ENCODE data around the gene APBA1. TPM values are rescaled to one million over a fixed set of nuclear protein-coding genes. Genes with fewer than 3 reads are reported as not detected.
A peak's percentile ranks its signal among the peaks of the same experiment; 100 is the strongest.

Gene APBA1
- 10 to 100 TPM in 4 of 5 donors, 1 to 10 TPM in 1; 8.2 to 15.3 (median 11.8) TPM for polyA plus RNA-seq (ENCODE audit: insufficient read depth in 1 of 5, insufficient read length in 5 of 5, low replicate concordance in 1 of 5)
- long read RNA-seq, donor 1, full-length matches to known transcripts, result 2 of 2 reads
- long read RNA-seq, donor 1, partial matches to known transcripts, result 0 of 2 reads
- long read RNA-seq, donor 1, other reads (novel, unspliced or antisense), result 0 of 2 reads
- long read RNA-seq, donor 2, result 0 reads
- long read RNA-seq, donor 3, partial matches to known transcripts, result 13 of 13 reads
- long read RNA-seq, donor 3, other reads (novel, unspliced or antisense), result 0 of 13 reads
- long read RNA-seq, donor 4, full-length matches to known transcripts, result 1 of 1 reads
- long read RNA-seq, donor 4, partial matches to known transcripts, result 0 of 1 reads
- long read RNA-seq, donor 4, other reads (novel, unspliced or antisense), result 0 of 1 reads
- long read RNA-seq, donor 5, full-length matches to known transcripts, result 4 of 13 reads
- long read RNA-seq, donor 5, partial matches to known transcripts, result 9 of 13 reads
- long read RNA-seq, donor 5, other reads (novel, unspliced or antisense), result 0 of 13 reads
- long read RNA-seq, donor 6, full-length matches to known transcripts, result 2 of 2 reads
- long read RNA-seq, donor 6, partial matches to known transcripts, result 0 of 2 reads
- long read RNA-seq, donor 6, other reads (novel, unspliced or antisense), result 0 of 2 reads
- long read RNA-seq, donor 7, full-length matches to known transcripts, result 1 of 30 reads
- long read RNA-seq, donor 7, partial matches to known transcripts, result 29 of 30 reads
- long read RNA-seq, donor 7, other reads (novel, unspliced or antisense), result 0 of 30 reads
- long read RNA-seq, donor 8, result 0 reads

GRCh38 chr9:69671879-69672595, at the start of gene APBA1:
TSS of gene APBA1 (minus strand) at chr9:69672371.
- peak; percentile 80 to 83 for DNase-seq

GRCh38 chr9:69719983-69720382, 47.8 kb upstream of the APBA1 start:
- DNase-seq, result no peak

- DNase-seq, result no peak
These were observed 47.2 kb upstream of the APBA1 start for GRCh38 chr9:69719367-69719766.

GRCh38 chr9:69718218-69718617, 46.0 kb upstream of the APBA1 start:
- no peak for DNase-seq

- no peak for DNase-seq
These were observed 43.7 kb upstream of the APBA1 start for GRCh38 chr9:69715825-69716224.

GRCh38 chr9:69715096-69715495, 42.9 kb upstream of the APBA1 start:
- no peak for DNase-seq

- no peak for DNase-seq
These were observed 25.3 kb upstream of the APBA1 start for GRCh38 chr9:69697475-69697874.

GRCh38 chr9:69696802-69697201, 24.6 kb upstream of the APBA1 start:
- no peak for DNase-seq

GRCh38 chr9:69689991-69690538, 17.9 kb upstream of the APBA1 start:
- DNase-seq, result no peak

GRCh38 chr9:69683927-69684326, 11.8 kb upstream of the APBA1 start:
- no peak for DNase-seq

GRCh38 chr9:69678843-69679538, 6.8 kb upstream of the APBA1 start:
- no peak for DNase-seq

- DNase-seq, result no peak
These were observed 5.8 kb upstream of the APBA1 start for GRCh38 chr9:69677931-69678330.

GRCh38 chr9:69675563-69675962, 3.4 kb upstream of the APBA1 start:
- DNase-seq, result no peak

GRCh38 chr9:69674716-69675438, 2.7 kb upstream of the APBA1 start:
- DNase-seq, result peak; percentile 42 to 51

GRCh38 chr9:69674112-69674685, 2.0 kb upstream of the APBA1 start:
- DNase-seq, result no peak

GRCh38 chr9:69673311-69673640, 1.1 kb upstream of the APBA1 start:
- DNase-seq, result no peak

- DNase-seq, result peak; percentile 87 to 88
These were observed 582 bp upstream of the APBA1 start for GRCh38 chr9:69672596-69673310.

GRCh38 chr9:69671311-69671878, 776 bp downstream of the APBA1 start:
- DNase-seq, result peak in 1 of 2 donors; percentile 11

- DNase-seq, result no peak
These were observed 4.9 kb downstream of the APBA1 start for GRCh38 chr9:69667306-69667705.
